Osteoblast (primary cell): Measurements from ENCODE around the gene SLC5A11. TPM values are rescaled to one million over a fixed set of nuclear protein-coding genes. Genes with fewer than 3 reads are reported as not detected.

ENCODE experiments used
- DNase-seq: peaks from one replicate; pipeline ENCODE4 v3.0.0; 2011; ENCODE audit warnings: low spot score, mixed read lengths; ENCODE audit not compliant: insufficient read length; ENCODE audit errors: missing footprints
- H2AFZ ChIP-seq: 2 replicates; pipeline ENCODE4 v1.6.0; 2011; ENCODE audit warnings: mild to moderate bottlenecking, low read length
- H3K27ac ChIP-seq: 2 replicates; pipeline ENCODE4 v1.5.1; 2011; ENCODE audit warnings: mild to moderate bottlenecking, low read depth, low read length, moderate library complexity
- H3K27me3 ChIP-seq: 2 replicates; pipeline ENCODE4 v1.6.0; 2012; ENCODE audit warnings: mild to moderate bottlenecking, control low read depth, inconsistent platforms, low read length, moderate library complexity; ENCODE audit not compliant: insufficient read depth
- H3K36me3 ChIP-seq: 2 replicates; pipeline ENCODE4 v1.5.1; 2011; ENCODE audit warnings: mild to moderate bottlenecking, low read length, control low read depth, moderate library complexity; ENCODE audit not compliant: insufficient read depth
- H3K4me1 ChIP-seq: 2 replicates; pipeline ENCODE4 v1.5.1; 2011; ENCODE audit warnings: mild to moderate bottlenecking, low read length, control low read depth, moderate library complexity; ENCODE audit not compliant: insufficient read depth
- H3K4me2 ChIP-seq: 2 replicates; pipeline ENCODE4 v1.6.0; 2011; ENCODE audit warnings: mild to moderate bottlenecking, low read length; ENCODE audit not compliant: insufficient read depth
- H3K4me3 ChIP-seq: fragments of 200-600 bp; sonication (generic); 3 replicates; pipeline ENCODE4 v1.5.1; 2012; ENCODE audit warnings: mild to moderate bottlenecking, low read length, inconsistent platforms; ENCODE audit not compliant: insufficient read depth
- H3K79me2 ChIP-seq: 2 replicates; pipeline ENCODE4 v1.6.0; 2012; ENCODE audit warnings: mild to moderate bottlenecking, low read length, control low read depth, inconsistent platforms; ENCODE audit not compliant: insufficient read depth
- H3K9me3 ChIP-seq: 2 replicates; pipeline ENCODE4 v1.5.1; 2011; ENCODE audit warnings: low read depth, low read length, control low read depth
- H4K20me1 ChIP-seq: 2 replicates; pipeline ENCODE4 v1.6.0; 2012; ENCODE audit warnings: mild to moderate bottlenecking, low read length, control low read depth; ENCODE audit not compliant: insufficient read depth
- total RNA-seq: library from RNA; depleted of rRNA; stranded (reverse); fragments of >200 nt; gene quantifications from 2 replicates; pipeline ENCODE4 v1.2.3, GENCODE V29; 2012
- TF ChIP-seq, protein P1 (sequence below): IDR thresholded peaks from 2 replicates; pipeline ENCODE4 v1.5.1; 2011; ENCODE audit warnings: mild to moderate bottlenecking, low read depth, low read length, moderate library complexity; ENCODE audit errors: extremely low read depth

SLC5A11 gene
- total RNA-seq, 1 donor, result not detected

DNA sequence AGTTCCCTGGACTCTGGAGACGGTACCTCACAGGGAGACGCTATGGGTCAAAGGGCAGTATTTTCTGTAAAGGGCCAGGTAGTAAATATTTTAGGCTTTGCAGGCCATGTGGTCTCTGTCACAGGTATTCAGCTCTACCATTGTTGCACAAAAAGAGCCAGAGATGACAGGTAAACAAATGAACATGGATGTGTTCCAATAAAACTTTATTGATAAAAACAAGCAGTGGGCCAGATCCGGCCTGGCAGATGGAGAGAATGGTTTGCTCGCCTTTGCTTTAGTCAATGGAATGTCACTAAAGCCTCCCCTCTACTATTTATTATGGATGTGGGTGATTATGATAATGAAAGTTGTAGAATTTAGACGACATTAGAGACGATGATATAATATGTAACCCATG lies 8.9 kb upstream of the SLC5A11 start:
- H3K9me3 ChIP-seq, result no peaks in the 10 kb centered on the region
- no peak overlapping the region for H3K27ac ChIP-seq
- H2AFZ ChIP-seq, result no peak overlapping the region
- peaks cover 15% of the 10 kb centered on the region for H3K4me1 ChIP-seq
- no peak overlapping the region for H3K4me2 ChIP-seq
- no peaks in the 10 kb centered on the region for H3K36me3 ChIP-seq
- TF ChIP-seq, protein P1, sequence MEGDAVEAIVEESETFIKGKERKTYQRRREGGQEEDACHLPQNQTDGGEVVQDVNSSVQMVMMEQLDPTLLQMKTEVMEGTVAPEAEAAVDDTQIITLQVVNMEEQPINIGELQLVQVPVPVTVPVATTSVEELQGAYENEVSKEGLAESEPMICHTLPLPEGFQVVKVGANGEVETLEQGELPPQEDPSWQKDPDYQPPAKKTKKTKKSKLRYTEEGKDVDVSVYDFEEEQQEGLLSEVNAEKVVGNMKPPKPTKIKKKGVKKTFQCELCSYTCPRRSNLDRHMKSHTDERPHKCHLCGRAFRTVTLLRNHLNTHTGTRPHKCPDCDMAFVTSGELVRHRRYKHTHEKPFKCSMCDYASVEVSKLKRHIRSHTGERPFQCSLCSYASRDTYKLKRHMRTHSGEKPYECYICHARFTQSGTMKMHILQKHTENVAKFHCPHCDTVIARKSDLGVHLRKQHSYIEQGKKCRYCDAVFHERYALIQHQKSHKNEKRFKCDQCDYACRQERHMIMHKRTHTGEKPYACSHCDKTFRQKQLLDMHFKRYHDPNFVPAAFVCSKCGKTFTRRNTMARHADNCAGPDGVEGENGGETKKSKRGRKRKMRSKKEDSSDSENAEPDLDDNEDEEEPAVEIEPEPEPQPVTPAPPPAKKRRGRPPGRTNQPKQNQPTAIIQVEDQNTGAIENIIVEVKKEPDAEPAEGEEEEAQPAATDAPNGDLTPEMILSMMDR, result no peak
- H3K79me2 ChIP-seq, result no peaks in the 10 kb centered on the region
- no peak for DNase-seq
- no peak overlapping the region for H3K4me3 ChIP-seq
- no peaks in the 10 kb centered on the region for H4K20me1 ChIP-seq
- H3K27me3 ChIP-seq, result no peaks in the 10 kb centered on the region

DNA sequence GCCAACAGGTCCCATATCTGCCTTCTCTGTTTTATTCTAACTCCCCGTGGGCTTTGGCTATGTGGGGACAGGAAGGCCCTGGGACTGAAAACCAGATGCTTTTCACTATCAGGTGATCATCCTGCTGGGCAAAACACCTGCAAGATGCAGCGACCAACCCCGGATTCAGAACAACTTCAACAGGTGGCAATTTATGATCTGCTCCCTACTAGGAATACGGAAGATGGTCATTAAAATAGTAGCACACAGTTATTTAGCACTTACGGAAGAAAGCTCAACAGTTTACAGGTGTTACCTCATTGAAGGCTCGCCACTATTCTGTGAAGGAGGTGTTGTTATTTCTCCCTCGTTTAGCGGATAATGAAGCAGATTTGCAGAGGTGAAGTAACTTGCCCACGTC lies 7.8 kb upstream of the SLC5A11 start:
- no peaks in the 10 kb centered on the region for H4K20me1 ChIP-seq
- H3K4me3 ChIP-seq, result no peak overlapping the region
- no peak for DNase-seq
- TF ChIP-seq, protein P1, result no peak
- no peaks in the 10 kb centered on the region for H3K9me3 ChIP-seq
- H3K4me1 ChIP-seq, result peaks cover 15% of the 10 kb centered on the region
- no peaks in the 10 kb centered on the region for H3K36me3 ChIP-seq
- no peak overlapping the region for H3K4me2 ChIP-seq
- H2AFZ ChIP-seq, result no peak overlapping the region
- H3K27ac ChIP-seq, result no peak overlapping the region
- H3K27me3 ChIP-seq, result no peaks in the 10 kb centered on the region
- no peaks in the 10 kb centered on the region for H3K79me2 ChIP-seq

DNA sequence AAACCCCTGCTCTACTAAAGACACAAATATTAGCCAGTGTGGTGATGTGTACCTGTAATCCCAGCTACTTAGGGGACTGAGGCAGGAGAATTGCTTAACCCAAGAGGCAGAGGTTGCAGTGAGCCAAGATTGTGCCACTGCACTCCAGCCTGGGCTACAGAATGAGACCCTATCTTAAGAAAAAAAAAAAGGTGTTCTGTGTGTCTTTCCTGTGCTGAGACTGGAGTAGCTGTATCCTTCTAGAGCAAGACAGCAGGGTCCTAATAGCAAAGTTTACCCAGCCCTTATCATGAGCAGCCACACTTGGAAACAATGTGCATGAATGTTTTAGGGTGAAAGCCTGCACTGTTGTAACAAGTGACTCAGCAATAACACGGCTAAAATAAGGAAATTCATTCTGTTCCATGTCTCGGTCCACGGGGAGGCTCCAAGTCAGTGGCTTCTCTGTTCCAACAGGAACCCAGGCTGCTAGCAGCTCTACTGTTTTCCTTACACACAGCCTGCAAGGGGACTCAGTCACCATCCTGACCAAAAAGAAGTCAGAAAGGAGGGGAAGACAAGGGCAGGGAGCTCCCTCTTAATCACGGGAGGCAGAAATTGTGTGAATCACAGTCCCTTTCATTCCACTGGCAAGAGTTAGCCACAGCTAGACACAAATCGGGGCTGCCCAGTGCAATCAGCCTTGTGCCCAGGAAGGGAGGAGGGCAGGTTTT lies 7.1 kb upstream of the SLC5A11 start:
- no peaks in the 10 kb centered on the region for H4K20me1 ChIP-seq
- peaks cover 15% of the 10 kb centered on the region for H3K4me1 ChIP-seq
- peak overlapping the region; percentile 77 for H3K4me2 ChIP-seq
- peak; percentile 92 for DNase-seq
- peak overlapping the region; percentile 61 for H3K27ac ChIP-seq
- peak overlapping the region; percentile 51 for H3K4me3 ChIP-seq
- TF ChIP-seq, protein P1, result no peak
- H3K27me3 ChIP-seq, result no peaks in the 10 kb centered on the region
- H3K79me2 ChIP-seq, result no peaks in the 10 kb centered on the region
- H2AFZ ChIP-seq, result peak overlapping the region; percentile 89
- no peaks in the 10 kb centered on the region for H3K36me3 ChIP-seq
- H3K9me3 ChIP-seq, result no peaks in the 10 kb centered on the region

DNA sequence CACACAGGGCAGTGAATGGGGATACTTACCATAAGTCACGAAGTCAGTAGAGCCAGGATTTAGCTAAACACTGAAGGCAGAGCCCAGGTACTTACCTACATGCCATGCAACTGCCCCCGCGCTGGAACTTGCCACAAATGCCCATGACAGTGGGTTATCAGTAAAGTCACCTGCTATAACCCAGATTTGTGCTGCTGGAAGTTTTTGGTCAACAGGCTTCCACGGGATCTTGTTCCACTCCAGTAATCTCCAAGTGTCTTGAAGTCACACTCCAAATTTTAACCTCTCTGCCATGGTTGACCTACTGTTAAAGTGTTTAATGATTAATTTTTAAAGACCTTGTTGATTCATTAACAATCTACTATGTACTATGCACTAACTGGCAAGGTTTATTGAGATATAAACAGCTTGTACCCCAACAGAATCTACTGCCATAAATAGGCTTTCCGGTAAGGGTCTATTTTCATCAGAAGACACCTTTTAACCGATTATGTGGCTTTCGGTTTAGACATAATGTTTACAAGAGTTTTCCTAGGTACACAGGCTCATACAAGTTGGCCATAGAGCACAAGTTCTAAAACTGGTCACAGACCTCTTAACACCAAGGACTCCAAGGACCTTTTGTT lies 6.3 kb upstream of the SLC5A11 start:
- Histone ChIP-seq H3K27ac (peak overlapping the region; percentile 61), H3K4me1 (peaks cover 15% of the 10 kb centered on the region), H3K36me3 (no peaks in the 10 kb centered on the region), H3K79me2 (no peaks in the 10 kb centered on the region), H3K4me3 (no peak overlapping the region), H3K4me2 (peak overlapping the region; percentile 77), H2AFZ (no peak overlapping the region), H4K20me1 (no peaks in the 10 kb centered on the region), H3K27me3 (no peaks in the 10 kb centered on the region), H3K9me3 (no peaks in the 10 kb centered on the region)
- DNase-seq, result peak; percentile 47
- TF ChIP-seq, protein P1, result no peak
